A673 (cell line): Measurements from ENCODE around the gene MLLT11. TPM values are rescaled to one million over a fixed set of nuclear protein-coding genes. Genes with fewer than 3 reads are reported as not detected.

Source experiments
- BruUV-seq: library from RNA; stranded (reverse); fragments of 400-500 nt; replicated peaks from 2 replicates; lab custom pipeline; 2021; lab: Mats Ljungman, UMichigan
- CTCF ChIA-PET: fragments of 300-600 bp; sonication (Branson Sonifier 250); formaldehyde crosslinking; loops from one replicate; lab custom pipeline; 2022; ENCODE audit warnings: antibody characterized with exemption; lab: Charles Lee
- POLR2A ChIA-PET: fragments of 300-600 bp; sonication (Branson Sonifier 250); formaldehyde crosslinking; loops from one replicate; lab custom pipeline; 2022; ENCODE audit warnings: antibody characterized with exemption; ENCODE audit not compliant: low non-redundant PET; lab: Charles Lee
- DNase-seq: peaks from one replicate; pipeline ENCODE4 v3.0.0-alpha.2; 2015; ENCODE audit warnings: low spot score
- H3K27ac ChIP-seq: fragments of 200-600 bp; sonication (generic); 2 replicates; pipeline ENCODE4 v1.5.1; 2016; ENCODE audit warnings: mixed run types, low read depth, mild to moderate bottlenecking, mixed read lengths, antibody characterized with exemption, low read length; ENCODE audit not compliant: poor library complexity, severe bottlenecking
- H3K27me3 ChIP-seq: fragments of 200-600 bp; sonication (generic); replicated peaks from 2 replicates; pipeline ENCODE4 v1.6.1; 2017; ENCODE audit warnings: mixed run types, low read depth, mild to moderate bottlenecking, mixed read lengths, antibody characterized with exemption, low read length; ENCODE audit not compliant: insufficient read depth, poor library complexity
- H3K36me3 ChIP-seq: fragments of 200-600 bp; sonication (generic); 2 replicates; pipeline ENCODE4 v1.6.1; 2016; ENCODE audit warnings: mixed run types, mild to moderate bottlenecking, mixed read lengths, antibody characterized with exemption, low read length; ENCODE audit not compliant: insufficient read depth, poor library complexity, severe bottlenecking
- H3K4me1 ChIP-seq: fragments of 200-600 bp; sonication (generic); 2 replicates; pipeline ENCODE4 v1.6.1; 2017; ENCODE audit warnings: mixed run types, mild to moderate bottlenecking, mixed read lengths, antibody characterized with exemption, low read length; ENCODE audit not compliant: insufficient read depth, poor library complexity, severe bottlenecking
- H3K4me3 ChIP-seq: fragments of 200-600 bp; sonication (generic); 2 replicates; pipeline ENCODE4 v1.5.1; 2016; ENCODE audit warnings: low read depth, mixed run types, mild to moderate bottlenecking, mixed read lengths, low read length; ENCODE audit not compliant: poor library complexity, severe bottlenecking
- H3K9me3 ChIP-seq: fragments of 200-600 bp; sonication (generic); 2 replicates; pipeline ENCODE4 v1.6.1; 2016; ENCODE audit warnings: mixed run types, low read depth, mild to moderate bottlenecking, mixed read lengths, antibody characterized with exemption, low read length; ENCODE audit not compliant: poor library complexity, severe bottlenecking
- CTCF ChIP-seq: fragments of 300-800, 200-600 bp; sonication (generic); conservative IDR thresholded peaks from 2 replicates; pipeline ENCODE4 v1.5.1; 2017; ENCODE audit warnings: low read depth, mild to moderate bottlenecking, antibody characterized with exemption, low read length, moderate library complexity, mixed read lengths
- EZH2 ChIP-seq: fragments of 200-600 bp; sonication (generic); IDR thresholded peaks from 2 replicates; pipeline ENCODE4 v1.6.1; 2017; ENCODE audit warnings: borderline replicate concordance, low read depth, mild to moderate bottlenecking, mixed read lengths, antibody characterized with exemption, low read length; ENCODE audit not compliant: poor library complexity, severe bottlenecking
- intact Hi-C: fragments of 100-400 bp; cut with micrococcal nuclease; formaldehyde crosslinking; loops from one replicate; pipeline ENCODE4 v1.10.0; 2022; ENCODE audit not compliant: unreplicated experiment
- total RNA-seq: library from RNA; stranded (reverse); gene quantifications from 2 replicates; pipeline ENCODE4 v1.2.3, GENCODE V29; 2021

MLLT11 gene
- total RNA-seq, 1 experiment from 2014 or later, result 108 TPM

- H3K36me3 ChIP-seq, result peaks cover 34% of the 10 kb centered on the region
- no peaks in the 10 kb centered on the region for H3K9me3 ChIP-seq
- no peak overlapping the region for H3K4me3 ChIP-seq
- DNase-seq, result no peak
- CTCF ChIA-PET, result no interaction called here
- no peaks in the 10 kb centered on the region for H3K27me3 ChIP-seq
- BruUV-seq, result no TSS peak
- intact Hi-C loops, result no loop called here
- POLR2A ChIA-PET, result no interaction called here
- H3K27ac ChIP-seq, result no peak overlapping the region
- TF ChIP-seq EZH2 (no peak), CTCF (no peak)
- H3K4me1 ChIP-seq, result no peaks in the 10 kb centered on the region
These were observed 28.0 kb upstream of the MLLT11 start for GRCh38 chr1:151032164-151032563.

GRCh38 chr1:151035167-151035566 lies 25.0 kb upstream of the MLLT11 start:
- intact Hi-C loops, result no loop called here
- no peak for TF ChIP-seq EZH2
- no peak for TF ChIP-seq CTCF
- no peaks in the 10 kb centered on the region for H3K4me1 ChIP-seq
- POLR2A ChIA-PET, result no interaction called here
- no TSS peak for BruUV-seq
- no peak overlapping the region for H3K27ac ChIP-seq
- no peak for DNase-seq
- no peaks in the 10 kb centered on the region for H3K9me3 ChIP-seq
- peaks cover 17% of the 10 kb centered on the region for H3K36me3 ChIP-seq
- no peak overlapping the region for H3K4me3 ChIP-seq
- CTCF ChIA-PET, result no interaction called here
- H3K27me3 ChIP-seq, result no peaks in the 10 kb centered on the region

GRCh38 chr1:151036356-151036755 lies 23.8 kb upstream of the MLLT11 start, which contains the start of gene BNIPL:
TSS of gene BNIPL (plus strand) at chr1:151036586. CDS start at chr1:151036726, 140 bp downstream.
- TF ChIP-seq CTCF, result no peak
- no peak for TF ChIP-seq EZH2
- BruUV-seq, result no TSS peak

More at GRCh38 chr1:151036356-151036755, 23.8 kb upstream of the MLLT11 start, which contains the start of gene BNIPL:
- Histone ChIP-seq H3K9me3 (no peaks in the 10 kb centered on the region), H3K36me3 (peaks cover 11% of the 10 kb centered on the region), H3K27me3 (no peaks in the 10 kb centered on the region), H3K27ac (no peak within 1 kb of the TSS), H3K4me3 (no peak within 1 kb of the TSS), H3K4me1 (no peaks in the 10 kb centered on the region)
- intact Hi-C loops, result no loop called here
- POLR2A ChIA-PET, result no interaction called here
- CTCF ChIA-PET, result no interaction called here
- no peak for DNase-seq
